GM23248 (cell line): ENCODE measurements around the gene NINL.

Source experiments
- EZH2 ChIP-seq: fragments of 200-600 bp; sonication (generic); IDR thresholded peaks from 2 replicates; pipeline ENCODE4 v1.6.1; 2018; ENCODE audit warnings: antibody characterized with exemption, mild to moderate bottlenecking; ENCODE audit not compliant: insufficient read depth, poor library complexity, severe bottlenecking
- EZH2phosphoT487 ChIP-seq: fragments of 200-600 bp; sonication (generic); IDR thresholded peaks from 2 replicates; pipeline ENCODE4 v1.6.1; 2018; ENCODE audit warnings: antibody characterized with exemption, moderate library complexity, mild to moderate bottlenecking, low read depth; ENCODE audit not compliant: insufficient read depth

GRCh38 chr20:25494506-25495188 lies 90.7 kb downstream of the NINL start:
- TF ChIP-seq EZH2 = no peak
- TF ChIP-seq EZH2phosphoT487 = no peak
